Transverse colon (tissue), 3 donors: ENCODE results near the gene PSMD13.

Experiments used
- CTCF ChIP-seq, 5 experiments: fragments of 200-600 bp in 3 of 5; fragments of 450-650 bp in 2 of 5; sonication (generic) in 3 of 5; IDR thresholded peaks; 1 replicate in 2 of 5; 2 replicates in 3 of 5; pipeline ENCODE4 v1.5.1; 2016 to 2017; ENCODE audit warnings: antibody characterized with exemption in 5 of 5, inconsistent platforms in 3 of 5, mild to moderate bottlenecking in 2 of 5, moderate library complexity in 1 of 5
- EP300 ChIP-seq: sonication (generic); formaldehyde crosslinking; IDR thresholded peaks from one replicate; pipeline ENCODE4 v1.6.1; 2017; ENCODE audit warnings: antibody characterized with exemption, low read depth
- POLR2A ChIP-seq: fragments of 450-650 bp; IDR thresholded peaks from one replicate; pipeline ENCODE4 v1.6.1; 2016; ENCODE audit warnings: antibody characterized with exemption, mild to moderate bottlenecking, moderate library complexity

- TF ChIP-seq CTCF (IDR thresholded peaks at IDR 0.05) (no peak), POLR2A (no peak), EP300 (no peak)
These were observed 49.1 kb downstream of the PSMD13 start for GRCh38 chr11:285894-286220.
